Kidney glomerular epithelial cell (primary cell): ENCODE results near the gene C1orf185.
"Not testable (repeated sequence)": the region's sequence is repeated elsewhere in the genome, so short reads cannot be mapped to it uniquely, and the experiment has no call there.

Experiments used
- DNase-seq: peaks from one replicate; lab custom pipeline; 2025; lab: John Stamatoyannopoulos, UW

The C1orf185 gene

GRCh38 chr1:51137696-51138095 lies 35.7 kb downstream of the C1orf185 start:
- not testable (repeated sequence) for DNase-seq

- DNase-seq: no peak
Observed at GRCh38 chr1:51139474-51139873, 37.4 kb downstream of the C1orf185 start.

- DNase-seq: no peak
Observed at GRCh38 chr1:51147394-51147793, 45.4 kb downstream of the C1orf185 start.

- DNase-seq: no peak
Observed at GRCh38 chr1:51154776-51155175, 52.7 kb downstream of the C1orf185 start.

GRCh38 chr1:51156752-51157151 lies 54.7 kb downstream of the C1orf185 start:
- no peak for DNase-seq

- no peak for DNase-seq
Observed at GRCh38 chr1:51157395-51157794, 55.4 kb downstream of the C1orf185 start.

GRCh38 chr1:51158263-51158662 lies 56.2 kb downstream of the C1orf185 start:
- no peak for DNase-seq

- not testable (repeated sequence) for DNase-seq
Observed at GRCh38 chr1:51162560-51162959, 60.5 kb downstream of the C1orf185 start.

- no peak for DNase-seq
Observed at GRCh38 chr1:51165540-51165939, 63.5 kb downstream of the C1orf185 start.

GRCh38 chr1:51168266-51168845 lies 66.3 kb downstream of the C1orf185 start:
- no peak for DNase-seq

GRCh38 chr1:51168936-51169335 lies 66.9 kb downstream of the C1orf185 start:
- no peak for DNase-seq

- no peak for DNase-seq
Observed at GRCh38 chr1:51170342-51170741, 68.3 kb downstream of the C1orf185 start.

- no peak for DNase-seq
Observed at GRCh38 chr1:51172811-51173210, 70.8 kb downstream of the C1orf185 start.

GRCh38 chr1:51175278-51175677 lies 73.2 kb downstream of the C1orf185 start:
- DNase-seq: no peak

GRCh38 chr1:51177988-51178387 lies 76.0 kb downstream of the C1orf185 start:
- not testable (repeated sequence) for DNase-seq

GRCh38 chr1:51188230-51188629 lies 86.2 kb downstream of the C1orf185 start:
- no peak for DNase-seq

GRCh38 chr1:51189421-51190073 lies 87.5 kb downstream of the C1orf185 start:
- peak; percentile 59 for DNase-seq

GRCh38 chr1:51190961-51191360 lies 88.9 kb downstream of the C1orf185 start:
- no peak for DNase-seq

- DNase-seq: peak; percentile 35
Observed at GRCh38 chr1:51192213-51192843, 90.3 kb downstream of the C1orf185 start.

GRCh38 chr1:51193564-51193963 lies 91.5 kb downstream of the C1orf185 start:
- no peak for DNase-seq
